ENCODE measurements around the gene BECN2.
"Not testable (repeated sequence)": the region's sequence is repeated elsewhere in the genome, so short reads cannot be mapped to it uniquely, and the experiment has no call there.

Gene BECN2

DNA sequence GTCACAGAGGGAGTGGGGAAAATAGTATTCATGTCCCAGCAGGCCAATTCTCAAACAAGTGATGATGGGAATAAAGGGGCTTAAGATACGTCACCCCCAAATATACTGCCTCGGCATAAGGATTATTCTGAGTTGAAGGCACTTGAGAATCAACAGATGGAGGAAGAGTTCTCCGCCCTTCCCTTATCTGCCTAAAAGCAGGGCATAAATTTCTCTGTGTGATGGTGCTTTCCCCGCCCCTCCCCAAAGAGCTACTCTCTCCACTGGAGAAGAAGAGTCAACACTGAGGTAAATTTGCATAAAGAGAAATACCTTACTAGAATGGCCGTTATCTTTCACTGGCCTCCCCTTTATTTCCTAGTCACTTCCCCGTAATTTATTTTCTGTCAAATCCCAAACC, 18.7 kb downstream of the BECN2 start:
- no peak for DNase-seq (ENCODE audit: low read depth)
- H3K4me3 ChIP-seq (ENCODE audit: low read depth, low read length), result no peak overlapping the region
- TF ChIP-seq, protein P1, sequence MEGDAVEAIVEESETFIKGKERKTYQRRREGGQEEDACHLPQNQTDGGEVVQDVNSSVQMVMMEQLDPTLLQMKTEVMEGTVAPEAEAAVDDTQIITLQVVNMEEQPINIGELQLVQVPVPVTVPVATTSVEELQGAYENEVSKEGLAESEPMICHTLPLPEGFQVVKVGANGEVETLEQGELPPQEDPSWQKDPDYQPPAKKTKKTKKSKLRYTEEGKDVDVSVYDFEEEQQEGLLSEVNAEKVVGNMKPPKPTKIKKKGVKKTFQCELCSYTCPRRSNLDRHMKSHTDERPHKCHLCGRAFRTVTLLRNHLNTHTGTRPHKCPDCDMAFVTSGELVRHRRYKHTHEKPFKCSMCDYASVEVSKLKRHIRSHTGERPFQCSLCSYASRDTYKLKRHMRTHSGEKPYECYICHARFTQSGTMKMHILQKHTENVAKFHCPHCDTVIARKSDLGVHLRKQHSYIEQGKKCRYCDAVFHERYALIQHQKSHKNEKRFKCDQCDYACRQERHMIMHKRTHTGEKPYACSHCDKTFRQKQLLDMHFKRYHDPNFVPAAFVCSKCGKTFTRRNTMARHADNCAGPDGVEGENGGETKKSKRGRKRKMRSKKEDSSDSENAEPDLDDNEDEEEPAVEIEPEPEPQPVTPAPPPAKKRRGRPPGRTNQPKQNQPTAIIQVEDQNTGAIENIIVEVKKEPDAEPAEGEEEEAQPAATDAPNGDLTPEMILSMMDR (conservative IDR thresholded peaks at IDR 0.05; ENCODE audit: low read depth, low read length), result no peak

DNA sequence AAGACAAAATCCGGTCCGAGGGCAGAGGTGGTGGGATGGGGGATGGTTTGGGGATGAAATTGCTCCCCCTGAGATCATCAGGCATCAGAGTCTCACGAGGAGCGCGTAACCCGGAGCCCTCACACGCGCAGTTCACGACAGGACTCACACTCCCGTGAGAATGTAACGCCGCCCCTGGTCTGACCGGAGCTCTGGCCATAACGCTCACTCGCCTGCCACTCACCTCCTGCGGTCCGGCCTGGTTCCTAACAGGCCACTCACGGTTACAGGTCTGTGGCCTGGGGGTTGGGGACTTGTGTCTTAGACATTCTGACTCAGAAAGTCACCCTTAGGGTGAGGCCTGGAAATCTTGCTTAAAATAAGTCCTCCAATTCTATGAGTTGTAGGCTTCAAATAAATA, 21.5 kb downstream of the BECN2 start:
- no peak overlapping the region for H3K4me3 ChIP-seq (ENCODE audit: low read depth, low read length)
- no peak for DNase-seq (ENCODE audit: low read depth)
- TF ChIP-seq, protein P1 (conservative IDR thresholded peaks at IDR 0.05; ENCODE audit: low read depth, low read length), result no peak

DNA sequence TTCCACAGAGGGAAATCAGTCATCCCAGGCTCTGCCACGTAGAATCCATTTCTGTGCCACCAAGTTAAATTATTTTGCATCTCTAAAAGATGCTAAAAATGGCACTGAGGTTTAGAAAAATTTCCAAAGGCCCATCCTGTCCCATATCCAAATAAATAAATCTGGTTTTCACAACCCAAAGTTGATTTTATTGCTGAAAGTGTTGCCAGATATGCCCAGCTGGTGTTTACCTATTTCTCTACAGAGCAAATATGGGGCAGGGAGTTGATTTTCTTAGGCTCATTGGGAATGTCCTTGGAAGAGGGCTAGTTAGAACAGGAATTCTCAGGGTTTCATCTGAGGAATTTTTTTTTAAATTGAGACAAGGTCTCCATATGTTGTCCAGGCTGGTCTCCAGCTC, 22.4 kb downstream of the BECN2 start:
- DNase-seq (ENCODE audit: low read depth), result no peak
- no peak overlapping the region for H3K4me3 ChIP-seq (ENCODE audit: low read depth, low read length)
- TF ChIP-seq, protein P1 (conservative IDR thresholded peaks at IDR 0.05; ENCODE audit: low read depth, low read length), result no peak

- TF ChIP-seq, protein P1 (conservative IDR thresholded peaks at IDR 0.05; ENCODE audit: low read depth, low read length), result peak; percentile 78
- peak; percentile 71 for DNase-seq (ENCODE audit: low read depth)
Measured at GRCh38 chr1:241985787-241986186, 28.2 kb downstream of the BECN2 start.

DNA sequence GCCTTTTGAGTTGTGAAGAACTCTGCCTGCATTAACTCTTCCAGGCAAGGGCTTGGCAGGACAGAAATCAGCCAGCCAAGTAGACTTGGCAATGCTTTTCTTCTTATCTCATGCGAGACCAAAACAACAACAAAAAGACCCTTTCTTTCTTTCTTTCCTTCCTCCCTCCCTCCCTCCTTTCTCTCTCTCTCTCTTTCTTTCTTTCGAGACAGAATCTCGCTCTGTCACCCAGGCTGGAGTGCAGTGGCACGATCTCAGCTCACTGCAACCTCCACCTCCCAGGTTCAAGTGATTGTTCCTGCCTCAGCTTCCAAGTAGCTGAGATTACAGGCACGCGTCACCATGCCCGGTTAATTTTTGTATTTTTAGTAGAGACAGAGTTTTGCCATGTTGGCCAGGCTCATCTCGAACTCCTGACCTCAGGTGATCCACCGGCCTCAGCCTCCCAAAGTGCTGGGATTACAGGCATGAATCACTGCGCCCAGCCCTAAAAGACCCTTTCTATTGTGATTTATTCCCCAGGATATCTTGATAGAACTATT, 30.9 kb downstream of the BECN2 start:
- DNase-seq (ENCODE audit: low read depth); H3K4me3 ChIP-seq (ENCODE audit: low read depth, low read length): not testable (repeated sequence)

More at GRCh38 chr1:241985787-241986186, 28.2 kb downstream of the BECN2 start:
- no peak overlapping the region for H3K4me3 ChIP-seq (ENCODE audit: low read depth, low read length)

DNA sequence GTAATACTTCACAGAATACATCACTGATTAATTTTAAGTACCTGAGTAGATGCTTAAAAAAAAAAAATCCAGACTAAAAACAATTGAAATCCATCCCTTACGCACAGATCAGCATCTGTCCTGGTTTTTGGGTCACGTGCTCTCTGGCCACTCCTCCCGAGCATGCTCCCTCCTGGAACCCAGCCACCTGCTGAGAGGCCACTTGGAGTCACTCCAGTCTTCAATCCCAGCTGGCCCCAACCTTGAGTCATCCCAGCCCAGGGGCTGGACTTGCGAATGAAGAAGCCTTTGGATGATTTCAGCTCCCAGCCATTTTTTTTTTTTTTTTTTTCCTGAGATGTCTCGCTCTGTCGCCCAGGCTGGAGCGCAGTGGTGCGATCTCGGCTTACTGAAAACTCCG, 32.5 kb downstream of the BECN2 start:
- peak; percentile 79 for DNase-seq (ENCODE audit: low read depth)
- TF ChIP-seq, protein P1 (conservative IDR thresholded peaks at IDR 0.05; ENCODE audit: low read depth, low read length), result no peak
- no peak overlapping the region for H3K4me3 ChIP-seq (ENCODE audit: low read depth, low read length)

- TF ChIP-seq, protein P1 (conservative IDR thresholded peaks at IDR 0.05; ENCODE audit: low read depth, low read length), result no peak
- no peak overlapping the region for H3K4me3 ChIP-seq (ENCODE audit: low read depth, low read length)
- DNase-seq (ENCODE audit: low read depth), result peak; percentile 52
Measured at GRCh38 chr1:241992734-241993133, 35.2 kb downstream of the BECN2 start.

All from choroid plexus epithelial cell (primary cell).